ENCODE data around the gene CYP27B1. TPM values are rescaled to one million over a fixed set of nuclear protein-coding genes. Genes with fewer than 3 reads are reported as not detected.
A peak's percentile ranks its signal among the peaks of the same experiment; 100 is the strongest.

Gene CYP27B1
- total and polyA plus RNA-seq, 8 donors, result 0.58 to 4.7 (median 1.5) TPM

GRCh38 chr12:57730336-57731067 lies 36.4 kb downstream of the CYP27B1 start:
- ATAC-seq, result no peak
- intact Hi-C loops (cut with DNase I), result no loop called here

GRCh38 chr12:57729321-57729844 lies 37.5 kb downstream of the CYP27B1 start:
- peaks cover 0 to 26% of the 10 kb centered on the region in 2 donors for H3K27me3 ChIP-seq
- no peak overlapping the region for H3K27ac ChIP-seq
- H3K9me3 ChIP-seq, result no peaks in the 10 kb centered on the region
- peaks cover 4 to 6% of the 10 kb centered on the region in 2 donors for H3K4me1 ChIP-seq
- H3K4me3 ChIP-seq, result no peak overlapping the region
- no peak for DNase-seq
- intact Hi-C loops (cut with DNase I), result no loop called here
- ATAC-seq, result no peak
- no peak for TF ChIP-seq CTCF (IDR thresholded peaks at IDR 0.05)
- H3K36me3 ChIP-seq, result peaks cover 0 to 79% of the 10 kb centered on the region in 2 donors

More at GRCh38 chr12:57730336-57731067, 36.4 kb downstream of the CYP27B1 start:
- Histone ChIP-seq H3K27ac (no peak overlapping the region), H3K4me3 (no peak overlapping the region), H3K36me3 (peaks cover 0 to 91% of the 10 kb centered on the region in 2 donors), H3K9me3 (no peaks in the 10 kb centered on the region), H3K4me1 (peaks cover 4 to 6% of the 10 kb centered on the region in 2 donors), H3K27me3 (peaks cover 5 to 37% of the 10 kb centered on the region in 2 donors)
- DNase-seq, result peak in 1 of 4 donors; percentile 50
- TF ChIP-seq CTCF (IDR thresholded peaks at IDR 0.05), result no peak

- TF ChIP-seq CTCF (IDR thresholded peaks at IDR 0.05), result no peak
- peak; percentile 46 for ATAC-seq
- intact Hi-C loops (cut with DNase I), result no loop called here
These were observed 39.0 kb downstream of the CYP27B1 start for GRCh38 chr12:57727758-57728395.

GRCh38 chr12:57726884-57727757 lies 39.8 kb downstream of the CYP27B1 start:
- Histone ChIP-seq H3K27ac (peak overlapping the region in 1 of 2 donors; percentile 67), H3K4me3 (peak overlapping the region; percentile 51 to 55), H3K27me3 (peaks cover 0 to 8% of the 10 kb centered on the region in 2 donors), H3K4me1 (peaks cover 4 to 6% of the 10 kb centered on the region in 2 donors), H3K9me3 (no peaks in the 10 kb centered on the region), H3K36me3 (peaks cover 0 to 60% of the 10 kb centered on the region in 2 donors)
- no peak for TF ChIP-seq CTCF (IDR thresholded peaks at IDR 0.05)
- intact Hi-C loops (cut with DNase I), result no loop called here
- DNase-seq (peak in 1 of 4 donors; percentile 47), ATAC-seq (peak; percentile 55)

More at GRCh38 chr12:57727758-57728395, 39.0 kb downstream of the CYP27B1 start:
- H3K4me3 ChIP-seq, result peak overlapping the region in 1 of 2 donors; percentile 55
- H3K9me3 ChIP-seq, result no peaks in the 10 kb centered on the region
- H3K27me3 ChIP-seq, result peaks cover 0 to 16% of the 10 kb centered on the region in 2 donors
- DNase-seq, result no peak
- H3K27ac ChIP-seq, result no peak overlapping the region
- H3K4me1 ChIP-seq, result peaks cover 4 to 6% of the 10 kb centered on the region in 2 donors
- H3K36me3 ChIP-seq, result peaks cover 0 to 64% of the 10 kb centered on the region in 2 donors
